Esophagus muscularis mucosa (tissue), 4 donors: ENCODE data around the gene ULK1. TPM values are rescaled to one million over a fixed set of nuclear protein-coding genes. Genes with fewer than 3 reads are reported as not detected.

Source experiments
- DNase-seq: peaks from one replicate; pipeline ENCODE4 v3.0.0-alpha.2; 2017; ENCODE audit errors: extremely low spot score
- H3K27ac ChIP-seq, 4 donors: fragments of 200-600 bp; sonication (generic); replicated peaks in 1 of 4; 1 replicate in 3 of 4; 2 replicates in 1 of 4; pipeline ENCODE4 v1.5.1; 2016 to 2019; ENCODE audit warnings: mild to moderate bottlenecking in 1 of 4
- H3K27me3 ChIP-seq, 4 donors: fragments of 200-600 bp; sonication (generic); one replicate each; pipeline versions ENCODE4 v1.5.1 to v1.6.0; 2016 to 2019
- H3K36me3 ChIP-seq, 4 donors: fragments of 200-600 bp; sonication (generic); one replicate each; pipeline ENCODE4 v1.5.1; 2016 to 2019
- H3K4me1 ChIP-seq, 4 donors: fragments of 200-600 bp; sonication (generic); one replicate each; pipeline ENCODE4 v1.5.1; 2016 to 2019
- H3K4me3 ChIP-seq, 4 donors: fragments of 200-600 bp; sonication (generic); 1 replicate in 2 of 4; 2 replicates in 2 of 4; pipeline ENCODE4 v1.5.1; 2016 to 2019; ENCODE audit warnings: mild to moderate bottlenecking in 4 of 4, moderate library complexity in 1 of 4
- H3K9me3 ChIP-seq, 4 donors: fragments of 200-600 bp; sonication (generic); 1 replicate in 3 of 4; 2 replicates in 1 of 4; pipeline ENCODE4 v1.5.1; 2016 to 2019
- CTCF ChIP-seq, 3 experiments: fragments of 200-600 bp in 2 of 3; fragments of 450-650 bp in 1 of 3; sonication (generic) in 2 of 3; IDR thresholded peaks; one replicate each; pipeline ENCODE4 v1.5.1; 2017 to 2019; ENCODE audit warnings: antibody characterized with exemption in 3 of 3, mild to moderate bottlenecking in 2 of 3, moderate library complexity in 1 of 3
- EP300 ChIP-seq: sonication (generic); formaldehyde crosslinking; IDR thresholded peaks from one replicate; pipeline ENCODE4 v1.6.1; 2017; ENCODE audit warnings: antibody characterized with exemption
- POLR2A ChIP-seq: fragments of 450-650 bp; IDR thresholded peaks from one replicate; pipeline ENCODE4 v1.6.1; 2017; ENCODE audit warnings: antibody characterized with exemption, moderate library complexity, mild to moderate bottlenecking, low read depth
- POLR2AphosphoS5 ChIP-seq, 2 donors: sonication (generic); formaldehyde crosslinking; IDR thresholded peaks; one replicate each; pipeline ENCODE4 v1.6.1; 2017; ENCODE audit warnings: antibody characterized with exemption in 2 of 2
- WGBS: methylation state at CpG from one replicate; pipeline ENCODE4 v1.1.5; 2018; 5-methylcytosine and 5-hydroxymethylcytosine counted together
- intact Hi-C: fragments of 100-400 bp; cut with DNase I; formaldehyde crosslinking; loops from one replicate; pipeline ENCODE4 v1.15.1; 2023
- total RNA-seq, 4 donors: library from RNA; depleted of rRNA; stranded (reverse); fragments of >200 nt; gene quantifications; one replicate each; pipeline versions ENCODE4 v1.1.0 to v1.2.1, GENCODE V29; 2016

ULK1 gene
- total RNA-seq, 4 donors from 2014 or later = 18.4 to 37.5 (median 26.9) TPM

GRCh38 chr12:131907379-131908091 is 13.1 kb downstream of the ULK1 start:
- H3K4me3 ChIP-seq = no peak overlapping the region
- H3K27me3 ChIP-seq = no peaks in the 10 kb centered on the region
- H3K36me3 ChIP-seq = peaks cover 46 to 82% (median 70%) of the 10 kb centered on the region in 4 donors
- no peak overlapping the region for H3K27ac ChIP-seq
- TF ChIP-seq EP300 = no peak
- TF ChIP-seq POLR2AphosphoS5 (IDR thresholded peaks at IDR 0.05) = no peak
- no peak for TF ChIP-seq POLR2A
- no peak for TF ChIP-seq CTCF (IDR thresholded peaks at IDR 0.05)
- no peaks in the 10 kb centered on the region for H3K9me3 ChIP-seq
- no peak for DNase-seq
- intact Hi-C loops = no loop called here
- WGBS = 84% methylated on average over 17 of the region's 31 CpGs
- H3K4me1 ChIP-seq = peaks cover 40 to 52% (median 46%) of the 10 kb centered on the region in 4 donors

GRCh38 chr12:131908092-131909080 is 14.0 kb downstream of the ULK1 start:
- no peak for DNase-seq
- Histone ChIP-seq H3K4me3 (no peak overlapping the region), H3K27me3 (no peaks in the 10 kb centered on the region), H3K9me3 (no peaks in the 10 kb centered on the region), H3K36me3 (peaks cover 46 to 88% (median 77%) of the 10 kb centered on the region in 4 donors), H3K4me1 (peaks cover 39 to 49% (median 45%) of the 10 kb centered on the region in 4 donors), H3K27ac (no peak overlapping the region)
- WGBS = 96% methylated on average over 58 of the region's 96 CpGs
- intact Hi-C loops = no loop called here
- TF ChIP-seq POLR2A (no peak), CTCF (IDR thresholded peaks at IDR 0.05) (no peak), EP300 (no peak)

- no peak overlapping the region for H3K27ac ChIP-seq
- H3K27me3 ChIP-seq = no peaks in the 10 kb centered on the region
- peaks cover 31 to 41% (median 37%) of the 10 kb centered on the region in 4 donors for H3K4me1 ChIP-seq
- TF ChIP-seq CTCF (IDR thresholded peaks at IDR 0.05) = no peak
- no peak for TF ChIP-seq POLR2AphosphoS5 (IDR thresholded peaks at IDR 0.05)
- no peak for TF ChIP-seq POLR2A
- TF ChIP-seq EP300 = no peak
- H3K4me3 ChIP-seq = no peak overlapping the region
- 90% methylated on average over 2 of the region's 61 CpGs for WGBS
- no peaks in the 10 kb centered on the region for H3K9me3 ChIP-seq
- intact Hi-C loops = no loop called here
- no peak for DNase-seq
- peaks cover 53 to 91% (median 85%) of the 10 kb centered on the region in 4 donors for H3K36me3 ChIP-seq
Observed at GRCh38 chr12:131909081-131909751, 14.8 kb downstream of the ULK1 start.

GRCh38 chr12:131909752-131910219 is 15.4 kb downstream of the ULK1 start:
- H3K36me3 ChIP-seq = peaks cover 59 to 94% (median 88%) of the 10 kb centered on the region in 4 donors
- no peak for DNase-seq

More at GRCh38 chr12:131909752-131910219, 15.4 kb downstream of the ULK1 start:
- Histone ChIP-seq H3K27me3 (no peaks in the 10 kb centered on the region), H3K9me3 (no peaks in the 10 kb centered on the region), H3K27ac (no peak overlapping the region), H3K4me1 (peaks cover 25 to 35% (median 31%) of the 10 kb centered on the region in 4 donors), H3K4me3 (no peak overlapping the region)
- TF ChIP-seq POLR2AphosphoS5 (IDR thresholded peaks at IDR 0.05) = no peak
- no peak for TF ChIP-seq CTCF (IDR thresholded peaks at IDR 0.05)
- TF ChIP-seq POLR2A = no peak
- no peak for TF ChIP-seq EP300
- intact Hi-C loops = no loop called here
- 92% methylated on average over 26 of the region's 26 CpGs for WGBS
